Measurements from ENCODE around the gene VSIR. TPM values are rescaled to one million over a fixed set of nuclear protein-coding genes. Genes with fewer than 3 reads are reported as not detected.

The VSIR gene
- total and polyA plus RNA-seq, 9 of the 15 experiments (the other 6 are each of a cell fraction or from before 2014, with no cell fraction given) = 0.14 to 20.5 (median 9.3) TPM

GRCh38 chr10:71708301-71708703 lies 65.0 kb downstream of the VSIR start (continued):
- TF ChIP-seq RBM39 (optimal IDR thresholded peaks at IDR 0.05; ENCODE audit: low read depth, low read length) (peak; percentile 78), POLR3G (IDR thresholded peaks at IDR 0.05; ENCODE audit: extremely low read depth, insufficient read length, insufficient replicate concordance) (no peak), TBL1XR1 (IDR thresholded peaks at IDR 0.05; ENCODE audit: low read length in 2 of 2) (0 out of 4 replicates have a peak, but pooled peaks of 1 of the 2 experiments have one; percentile 43), ARID2 (IDR thresholded peaks at IDR 0.05) (peak; percentile 63; the same call in 1 of the 2 replicates), ESRRA (IDR thresholded peaks at IDR 0.05; ENCODE audit: borderline replicate concordance, low read depth) (peak; percentile 52; the same call in 1 of the 2 replicates), CTCFL (IDR thresholded peaks at IDR 0.05; ENCODE audit: borderline replicate concordance, insufficient read depth, low read depth, low read length, poor library complexity, severe bottlenecking) (peak; percentile 26), DEAF1 (CRISPR knock-in tag; IDR thresholded peaks at IDR 0.05) (peak; percentile 73), MAZ (CRISPR knock-in tag; conservative IDR thresholded peaks at IDR 0.05 in 1 of 2, IDR thresholded peaks at IDR 0.05 in 1 of 2) (peak in 1 of 2 experiments; percentile 85; a peak in 2 of 4 replicates), ZNF24 (IDR thresholded peaks at IDR 0.05) (0 out of 2 replicates have a peak, but pooled peaks have one; percentile 43), GTF2B (IDR thresholded peaks at IDR 0.05; ENCODE audit: extremely low read depth, insufficient read length) (no peak), REST (IDR thresholded peaks at IDR 0.05; ENCODE audit: borderline replicate concordance) (peak; percentile 87), REST (CRISPR knock-in tag; IDR thresholded peaks at IDR 0.05; ENCODE audit: low read depth) (no peak), ZNF197 (CRISPR knock-in tag; IDR thresholded peaks at IDR 0.05; ENCODE audit: low read depth) (0 out of 2 replicates have a peak, but pooled peaks have one; percentile 75), BHLHE40 (IDR thresholded peaks at IDR 0.05; ENCODE audit: low read length) (peak; percentile 38), RAD21 (CRISPR knock-in tag; conservative IDR thresholded peaks at IDR 0.05 in 1 of 2, IDR thresholded peaks at IDR 0.05 in 1 of 2) (peak; percentile 81 to 97)
